Measurements from ENCODE around the gene SYMPK. TPM values are rescaled to one million over a fixed set of nuclear protein-coding genes. Genes with fewer than 3 reads are reported as not detected.

Gene SYMPK
- total RNA-seq, 1 donor, result 42.0 TPM

DNA sequence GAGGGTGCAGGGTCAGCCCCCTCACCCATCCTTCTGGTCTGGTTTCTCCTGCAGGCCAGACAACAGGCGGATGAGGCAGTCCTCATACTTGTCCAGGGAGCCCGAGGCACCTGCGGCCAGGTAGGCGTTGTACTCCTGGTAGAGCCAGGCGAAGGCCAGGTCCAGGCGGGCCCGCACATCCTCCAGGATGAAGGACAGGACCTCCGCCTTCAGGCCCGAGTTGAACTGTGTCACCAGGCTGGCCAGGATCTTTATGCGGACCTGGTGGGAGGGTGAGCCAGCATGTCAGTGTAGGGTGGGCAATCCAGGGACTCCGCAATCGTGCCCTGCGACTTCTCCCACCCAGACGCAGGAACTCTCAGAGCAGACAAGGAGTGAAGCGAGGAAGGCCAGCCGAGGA, 34.0 kb downstream of the SYMPK start:
- Histone ChIP-seq H3K4me2 (ENCODE audit: insufficient read depth, low read length) (no peak overlapping the region), H2AFZ (ENCODE audit: low read length) (no peak overlapping the region), H3K9me3 (ENCODE audit: low read depth, low read length) (no peaks in the 10 kb centered on the region), H3K27ac (ENCODE audit: low read depth, low read length) (no peak overlapping the region), H3K4me1 (ENCODE audit: insufficient read depth, low read length) (no peaks in the 10 kb centered on the region), H3K36me3 (ENCODE audit: insufficient read depth, low read length) (peaks cover 64% of the 10 kb centered on the region), H3K4me3 (ENCODE audit: insufficient read depth, low read length) (no peak overlapping the region), H4K20me1 (ENCODE audit: insufficient read depth, low read length) (peaks cover 3% of the 10 kb centered on the region), H3K27me3 (ENCODE audit: insufficient read depth, low read length) (no peaks in the 10 kb centered on the region), H3K79me2 (ENCODE audit: insufficient read depth, low read length) (no peaks in the 10 kb centered on the region)
- peak; percentile 44 for DNase-seq (ENCODE audit: insufficient read length, low spot score, missing footprints)
- TF ChIP-seq, protein P1, sequence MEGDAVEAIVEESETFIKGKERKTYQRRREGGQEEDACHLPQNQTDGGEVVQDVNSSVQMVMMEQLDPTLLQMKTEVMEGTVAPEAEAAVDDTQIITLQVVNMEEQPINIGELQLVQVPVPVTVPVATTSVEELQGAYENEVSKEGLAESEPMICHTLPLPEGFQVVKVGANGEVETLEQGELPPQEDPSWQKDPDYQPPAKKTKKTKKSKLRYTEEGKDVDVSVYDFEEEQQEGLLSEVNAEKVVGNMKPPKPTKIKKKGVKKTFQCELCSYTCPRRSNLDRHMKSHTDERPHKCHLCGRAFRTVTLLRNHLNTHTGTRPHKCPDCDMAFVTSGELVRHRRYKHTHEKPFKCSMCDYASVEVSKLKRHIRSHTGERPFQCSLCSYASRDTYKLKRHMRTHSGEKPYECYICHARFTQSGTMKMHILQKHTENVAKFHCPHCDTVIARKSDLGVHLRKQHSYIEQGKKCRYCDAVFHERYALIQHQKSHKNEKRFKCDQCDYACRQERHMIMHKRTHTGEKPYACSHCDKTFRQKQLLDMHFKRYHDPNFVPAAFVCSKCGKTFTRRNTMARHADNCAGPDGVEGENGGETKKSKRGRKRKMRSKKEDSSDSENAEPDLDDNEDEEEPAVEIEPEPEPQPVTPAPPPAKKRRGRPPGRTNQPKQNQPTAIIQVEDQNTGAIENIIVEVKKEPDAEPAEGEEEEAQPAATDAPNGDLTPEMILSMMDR (IDR thresholded peaks at IDR 0.05; ENCODE audit: extremely low read depth, low read depth, low read length), result no peak

DNA sequence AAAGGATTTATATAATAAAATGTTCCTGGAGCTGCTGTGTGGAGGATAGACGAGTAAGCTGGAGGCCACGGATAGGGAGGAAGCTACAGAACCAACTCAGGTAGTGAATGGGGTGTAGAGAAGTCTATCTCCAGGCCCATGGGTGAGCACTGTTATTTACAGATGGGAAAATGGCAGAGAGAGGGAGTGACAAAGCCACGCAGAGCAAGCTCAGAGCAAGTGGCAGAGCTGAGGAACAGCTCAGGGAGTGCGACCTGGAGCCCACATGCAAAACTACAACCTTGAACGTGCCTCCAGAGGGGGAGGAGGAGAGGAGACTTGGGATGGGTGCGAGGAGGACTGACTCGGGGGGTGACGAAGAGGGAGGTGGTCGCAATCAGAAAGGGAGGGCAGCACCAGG, 34.4 kb downstream of the SYMPK start:
- H3K4me2 ChIP-seq (ENCODE audit: insufficient read depth, low read length), result no peak overlapping the region
- H3K4me1 ChIP-seq (ENCODE audit: insufficient read depth, low read length), result no peaks in the 10 kb centered on the region
- H3K4me3 ChIP-seq (ENCODE audit: insufficient read depth, low read length), result no peak overlapping the region
- TF ChIP-seq, protein P1 (IDR thresholded peaks at IDR 0.05; ENCODE audit: extremely low read depth, low read depth, low read length), result no peak
- no peak overlapping the region for H3K27ac ChIP-seq (ENCODE audit: low read depth, low read length)
- peaks cover 3% of the 10 kb centered on the region for H4K20me1 ChIP-seq (ENCODE audit: insufficient read depth, low read length)
- peak; percentile 56 for DNase-seq (ENCODE audit: insufficient read length, low spot score, missing footprints)
- no peaks in the 10 kb centered on the region for H3K9me3 ChIP-seq (ENCODE audit: low read depth, low read length)
- no peaks in the 10 kb centered on the region for H3K27me3 ChIP-seq (ENCODE audit: insufficient read depth, low read length)
- H3K79me2 ChIP-seq (ENCODE audit: insufficient read depth, low read length), result no peaks in the 10 kb centered on the region
- no peak overlapping the region for H2AFZ ChIP-seq (ENCODE audit: low read length)
- peaks cover 68% of the 10 kb centered on the region for H3K36me3 ChIP-seq (ENCODE audit: insufficient read depth, low read length)

DNA sequence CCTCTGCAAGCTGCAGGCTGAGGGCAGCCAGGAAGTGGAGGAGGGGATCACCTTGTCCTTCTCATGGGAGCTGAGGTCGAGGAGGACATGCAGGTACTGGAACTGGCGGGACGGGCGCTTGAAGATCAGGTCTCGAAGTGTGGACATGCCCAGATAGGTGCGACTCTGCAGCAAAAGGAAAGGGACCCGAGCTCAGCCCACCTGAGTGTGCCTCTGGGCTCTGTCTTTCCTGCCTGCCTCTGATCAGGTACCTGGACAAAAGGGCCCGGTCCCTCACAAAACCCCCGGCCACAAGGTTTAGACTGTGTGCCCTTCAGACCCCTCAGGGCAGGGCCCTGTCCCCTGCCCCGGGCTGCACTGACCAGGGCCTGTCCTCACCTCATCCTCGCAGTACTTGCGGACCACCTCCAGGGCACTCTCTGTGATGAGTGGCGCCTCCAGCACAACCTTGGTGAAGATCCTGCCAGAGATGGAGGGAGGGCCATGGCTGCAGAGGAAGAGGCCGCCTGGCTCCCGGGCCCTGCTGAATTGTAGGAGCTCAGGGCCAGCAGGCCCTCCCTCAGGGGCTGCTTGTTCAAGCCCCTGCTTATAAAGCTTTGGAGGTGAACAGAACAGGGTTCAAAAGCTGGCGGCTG, 35.4 kb downstream of the SYMPK start:
- Histone ChIP-seq H3K9me3 (ENCODE audit: low read depth, low read length) (no peaks in the 10 kb centered on the region), H3K79me2 (ENCODE audit: insufficient read depth, low read length) (no peaks in the 10 kb centered on the region)

DNA sequence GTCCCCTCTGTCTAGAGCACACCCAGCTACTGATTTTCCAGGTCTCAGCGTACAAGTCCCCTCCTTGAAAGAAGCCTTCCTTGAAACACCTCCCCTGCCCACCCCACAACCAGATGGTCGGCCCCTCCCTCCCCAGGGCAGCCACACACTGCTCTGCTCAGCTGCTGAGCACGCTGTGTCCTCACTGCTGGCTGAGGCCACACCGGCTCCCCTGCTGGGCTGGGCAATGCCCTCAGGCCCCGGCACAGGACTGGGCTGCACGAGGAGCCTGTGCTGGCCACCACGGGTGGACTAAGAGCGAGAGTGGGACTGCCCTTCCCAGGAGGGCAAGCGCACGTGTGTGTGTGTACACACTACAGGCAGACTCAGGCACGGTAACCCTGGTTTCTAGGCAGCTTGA, 36.0 kb downstream of the SYMPK start:
- Histone ChIP-seq H3K27ac (ENCODE audit: low read depth, low read length) (no peak overlapping the region), H2AFZ (ENCODE audit: low read length) (no peak overlapping the region), H3K4me2 (ENCODE audit: insufficient read depth, low read length) (no peak overlapping the region), H3K4me3 (ENCODE audit: insufficient read depth, low read length) (no peak overlapping the region), H3K27me3 (ENCODE audit: insufficient read depth, low read length) (no peaks in the 10 kb centered on the region), H3K9me3 (ENCODE audit: low read depth, low read length) (no peaks in the 10 kb centered on the region), H3K79me2 (ENCODE audit: insufficient read depth, low read length) (no peaks in the 10 kb centered on the region), H4K20me1 (ENCODE audit: insufficient read depth, low read length) (peaks cover 3% of the 10 kb centered on the region), H3K36me3 (ENCODE audit: insufficient read depth, low read length) (peaks cover 71% of the 10 kb centered on the region), H3K4me1 (ENCODE audit: insufficient read depth, low read length) (no peaks in the 10 kb centered on the region)
- TF ChIP-seq, protein P1 (IDR thresholded peaks at IDR 0.05; ENCODE audit: extremely low read depth, low read depth, low read length), result no peak
- DNase-seq (ENCODE audit: insufficient read length, low spot score, missing footprints), result no peak

More for the DNA sequence above, 35.4 kb downstream of the SYMPK start:
- no peak overlapping the region for H3K27ac ChIP-seq (ENCODE audit: low read depth, low read length)
- no peak overlapping the region for H3K4me3 ChIP-seq (ENCODE audit: insufficient read depth, low read length)
- no peaks in the 10 kb centered on the region for H3K27me3 ChIP-seq (ENCODE audit: insufficient read depth, low read length)
- H3K36me3 ChIP-seq (ENCODE audit: insufficient read depth, low read length), result peaks cover 77% of the 10 kb centered on the region
- no peak overlapping the region for H3K4me2 ChIP-seq (ENCODE audit: insufficient read depth, low read length)
- TF ChIP-seq, protein P1 (IDR thresholded peaks at IDR 0.05; ENCODE audit: extremely low read depth, low read depth, low read length), result no peak
- H4K20me1 ChIP-seq (ENCODE audit: insufficient read depth, low read length), result peaks cover 3% of the 10 kb centered on the region
- peak; percentile 81 for DNase-seq (ENCODE audit: insufficient read length, low spot score, missing footprints)
- H2AFZ ChIP-seq (ENCODE audit: low read length), result no peak overlapping the region
- no peaks in the 10 kb centered on the region for H3K4me1 ChIP-seq (ENCODE audit: insufficient read depth, low read length)
